ENCODE results near the gene PCDHGC3. TPM values are rescaled to one million over a fixed set of nuclear protein-coding genes. Genes with fewer than 3 reads are reported as not detected.

PCDHGC3 gene
- polyA plus RNA-seq, 1 of the 3 experiments (the other 2 are of a cell fraction), result 97.0 TPM

DNA sequence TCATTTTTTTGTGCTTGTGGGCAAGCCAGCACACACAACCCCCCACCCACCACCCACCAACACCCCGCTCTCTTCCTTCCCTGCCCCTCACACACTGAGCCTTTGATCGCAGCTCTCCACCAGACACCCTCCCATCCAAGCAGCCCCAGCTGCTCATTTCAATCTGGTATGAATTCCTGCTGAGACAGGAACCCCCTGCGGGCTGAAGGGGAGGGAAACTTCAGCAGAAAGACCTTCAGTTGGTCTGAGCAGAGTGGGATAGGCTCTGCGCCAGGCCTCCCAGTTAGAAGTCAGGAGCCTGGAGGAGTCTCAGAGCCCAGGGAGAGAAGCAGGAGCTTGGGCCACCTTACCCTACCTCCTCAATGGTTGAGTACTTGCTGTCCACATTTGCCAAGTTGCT is 20.3 kb downstream of the PCDHGC3 start:
- ChIA-PET CTCF (interaction anchor here (0.6 kb wide), 1 partner anchor 13 kb away, joined by 3 read pairs; no protein-coding TSS in a partner anchor), POLR2A (interaction anchor here (1.1 kb wide), 1 partner anchor 9 kb away, joined by 4 read pairs; no protein-coding TSS in a partner anchor)
- H3K27ac ChIP-seq (ENCODE audit: low read depth in 2 of 2, low read length in 1 of 2), result no peak overlapping the region
- no peak overlapping the region for H2AFZ ChIP-seq (ENCODE audit: low read depth)
- H3K9ac ChIP-seq, result no peak overlapping the region
- no peaks in the 10 kb centered on the region for H3K27me3 ChIP-seq (ENCODE audit: insufficient read depth)
- no peaks in the 10 kb centered on the region for H3K9me3 ChIP-seq
- no peak overlapping the region for H3K4me2 ChIP-seq
- H3K79me2 ChIP-seq (ENCODE audit: insufficient read depth), result peaks cover 39% of the 10 kb centered on the region
- H3K4me1 ChIP-seq (ENCODE audit: control insufficient read depth in 1 of 2, insufficient read depth in 2 of 2, low read depth in 1 of 2, low read length in 1 of 2), result peaks cover 2 to 39% of the 10 kb centered on the region in 2 experiments; a peak in 3 of 4 replicates
- TF ChIP-seq MEF2A (IDR thresholded peaks at IDR 0.05; ENCODE audit: borderline replicate concordance, low read depth), result no peak
- TF ChIP-seq EZH2phosphoT487 (IDR thresholded peaks at IDR 0.05; ENCODE audit: borderline replicate concordance, low read depth), result no peak
- no peak for TF ChIP-seq RCOR1 (IDR thresholded peaks at IDR 0.05; ENCODE audit: low read length)
- no peak for TF ChIP-seq RAD21 (IDR thresholded peaks at IDR 0.05; ENCODE audit: low read length)
- no peak for TF ChIP-seq GATA2 (CRISPR knock-in tag; IDR thresholded peaks at IDR 0.05)
- no peak for TF ChIP-seq ELF1 (IDR thresholded peaks at IDR 0.05)
- TF ChIP-seq TEAD4 (IDR thresholded peaks at IDR 0.05; ENCODE audit: borderline replicate concordance, insufficient read depth), result no peak
- TF ChIP-seq TAF1 (IDR thresholded peaks at IDR 0.05; ENCODE audit: borderline replicate concordance, low read depth, low read length), result no peak
- no peak for TF ChIP-seq NRF1 (IDR thresholded peaks at IDR 0.05; ENCODE audit: low read depth, low read length)
- TF ChIP-seq JUND (IDR thresholded peaks at IDR 0.05), result no peak
- TF ChIP-seq YY1 (IDR thresholded peaks at IDR 0.05; ENCODE audit: low read depth), result no peak
- TF ChIP-seq TCF12 (IDR thresholded peaks at IDR 0.05), result no peak
- no peak overlapping the region for H3K4me3 ChIP-seq (ENCODE audit: low read depth in 2 of 2, low read length in 1 of 2)
- no peak for DNase-seq
- peaks cover 2% of the 10 kb centered on the region for H3F3A ChIP-seq (replicated peaks; ENCODE audit: insufficient read depth)
- H4K20me1 ChIP-seq (ENCODE audit: insufficient read depth), result no peaks in the 10 kb centered on the region
- no peaks in the 10 kb centered on the region for H3K9me2 ChIP-seq
- peaks cover 15 to 19% of the 10 kb centered on the region in 2 experiments for H3K36me3 ChIP-seq (replicated peaks in 1 of 2; ENCODE audit: control insufficient read depth in 1 of 2, insufficient read depth in 2 of 2, low read length in 1 of 2)
- WGBS (ENCODE audit: low lambda C conversion rate), result 83% methylated on average over 4 of the region's 4 CpGs

DNA sequence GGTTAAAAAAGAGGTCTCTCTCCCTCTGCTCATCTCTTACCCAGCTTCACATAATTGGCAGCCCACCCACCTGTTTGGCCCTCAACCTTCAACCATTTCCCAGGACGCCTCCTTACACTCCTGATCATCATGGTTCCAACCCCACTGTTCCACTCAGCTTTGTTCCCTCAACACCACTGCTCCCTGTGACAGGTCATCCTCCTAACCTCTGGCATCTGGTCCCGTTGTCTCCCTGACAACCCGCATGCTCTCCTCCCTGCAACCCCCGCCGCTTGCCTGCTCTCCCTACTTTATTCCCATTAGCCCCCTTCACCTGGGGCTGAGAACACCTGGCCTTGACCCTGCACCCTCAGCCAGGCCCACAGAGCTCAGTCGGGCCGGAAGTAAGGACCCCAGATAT is 26.0 kb downstream of the PCDHGC3 start:
- no peak overlapping the region for H3K4me3 ChIP-seq (ENCODE audit: low read depth in 2 of 2, low read length in 1 of 2)
- peaks cover 6 to 48% of the 10 kb centered on the region in 2 experiments for H3K36me3 ChIP-seq (replicated peaks in 1 of 2; ENCODE audit: control insufficient read depth in 1 of 2, insufficient read depth in 2 of 2, low read length in 1 of 2)
- H3K27me3 ChIP-seq (ENCODE audit: insufficient read depth), result no peaks in the 10 kb centered on the region
- ChIA-PET POLR2A (interaction anchor here (1.0 kb wide), 1 partner anchor 12 kb away, joined by 3 read pairs; no protein-coding TSS in a partner anchor), CTCF (interaction anchor here (1.2 to 3.9 kb wide), 4 partner anchors 11 to 56 kb away, joined by 4 to 15 read pairs (median 6); no protein-coding TSS in a partner anchor)
- H3K9me3 ChIP-seq, result no peaks in the 10 kb centered on the region
- H3K27ac ChIP-seq (ENCODE audit: low read depth in 2 of 2, low read length in 1 of 2), result 0 out of 4 replicates have a peak overlapping the region, but pooled peaks of 1 of the 2 experiments have one; percentile 10
- no peak overlapping the region for H3K4me2 ChIP-seq
- no peak overlapping the region for H2AFZ ChIP-seq (ENCODE audit: low read depth)
- H3F3A ChIP-seq (replicated peaks; ENCODE audit: insufficient read depth), result peaks cover 4% of the 10 kb centered on the region
- H3K9me2 ChIP-seq, result no peaks in the 10 kb centered on the region
- H3K9ac ChIP-seq, result no peak overlapping the region
- 88% methylated on average over 7 of the region's 7 CpGs for WGBS (ENCODE audit: low lambda C conversion rate)
- H4K20me1 ChIP-seq (ENCODE audit: insufficient read depth), result no peaks in the 10 kb centered on the region
- H3K4me1 ChIP-seq (ENCODE audit: control insufficient read depth in 1 of 2, insufficient read depth in 2 of 2, low read depth in 1 of 2, low read length in 1 of 2), result peaks cover 5 to 7% of the 10 kb centered on the region in 2 experiments; a peak in 2 of 4 replicates
- H3K79me2 ChIP-seq (ENCODE audit: insufficient read depth), result peaks cover 37% of the 10 kb centered on the region
- DNase-seq, result no peak
- TF ChIP-seq EZH2phosphoT487 (IDR thresholded peaks at IDR 0.05; ENCODE audit: borderline replicate concordance, low read depth) (no peak), USF1 (IDR thresholded peaks at IDR 0.05; ENCODE audit: borderline replicate concordance, low read depth) (no peak), RCOR1 (IDR thresholded peaks at IDR 0.05; ENCODE audit: low read length) (no peak), EP300 (IDR thresholded peaks at IDR 0.05; ENCODE audit: borderline replicate concordance in 1 of 2, low read depth in 1 of 2, low read length in 1 of 2) (no peak), CHD2 (IDR thresholded peaks at IDR 0.05; ENCODE audit: low read length, partially characterized antibody) (no peak), MXI1 (IDR thresholded peaks at IDR 0.05; ENCODE audit: low read depth, low read length) (no peak), IRF3 (IDR thresholded peaks at IDR 0.05; ENCODE audit: low read depth, low read length) (no peak), GABPA (IDR thresholded peaks at IDR 0.05; ENCODE audit: low read depth) (no peak), SIN3A (IDR thresholded peaks at IDR 0.05; ENCODE audit: borderline replicate concordance, low read depth, low read length) (no peak), REST (IDR thresholded peaks at IDR 0.05; ENCODE audit: low read depth, low read length) (no peak), SMC3 (IDR thresholded peaks at IDR 0.05; ENCODE audit: low read depth, low read length) (no peak), RFX5 (IDR thresholded peaks at IDR 0.05; ENCODE audit: low read length) (no peak), TEAD4 (IDR thresholded peaks at IDR 0.05; ENCODE audit: borderline replicate concordance, insufficient read depth) (no peak)
- TF ChIP-seq, protein P1, sequence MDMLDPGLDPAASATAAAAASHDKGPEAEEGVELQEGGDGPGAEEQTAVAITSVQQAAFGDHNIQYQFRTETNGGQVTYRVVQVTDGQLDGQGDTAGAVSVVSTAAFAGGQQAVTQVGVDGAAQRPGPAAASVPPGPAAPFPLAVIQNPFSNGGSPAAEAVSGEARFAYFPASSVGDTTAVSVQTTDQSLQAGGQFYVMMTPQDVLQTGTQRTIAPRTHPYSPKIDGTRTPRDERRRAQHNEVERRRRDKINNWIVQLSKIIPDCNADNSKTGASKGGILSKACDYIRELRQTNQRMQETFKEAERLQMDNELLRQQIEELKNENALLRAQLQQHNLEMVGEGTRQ (IDR thresholded peaks at IDR 0.05; ENCODE audit: borderline replicate concordance, low read depth, low read length), result no peak
